Coronary artery (tissue), 2 donors: ENCODE data around the gene OR4L1.
"Not testable (repeated sequence)": the region's sequence is repeated elsewhere in the genome, so short reads cannot be mapped to it uniquely, and the experiment has no call there.

ENCODE experiments used
- DNase-seq: peaks from one replicate; pipeline ENCODE4 v3.0.0-alpha.2; 2017; ENCODE audit warnings: low spot score
- H3K27ac ChIP-seq, 2 donors: fragments of 200-600 bp; sonication (generic); one replicate each; pipeline ENCODE4 v1.5.1; 2016 to 2019
- H3K4me3 ChIP-seq: fragments of 200-600 bp; sonication (generic); 2 replicates; pipeline ENCODE4 v1.5.1; 2016; ENCODE audit warnings: mild to moderate bottlenecking, moderate library complexity
- TF ChIP-seq, protein P1 (sequence below): fragments of 200-600 bp; sonication (generic); IDR thresholded peaks from one replicate; pipeline ENCODE4 v1.5.1; 2019; ENCODE audit warnings: antibody characterized with exemption

Gene OR4L1

DNA sequence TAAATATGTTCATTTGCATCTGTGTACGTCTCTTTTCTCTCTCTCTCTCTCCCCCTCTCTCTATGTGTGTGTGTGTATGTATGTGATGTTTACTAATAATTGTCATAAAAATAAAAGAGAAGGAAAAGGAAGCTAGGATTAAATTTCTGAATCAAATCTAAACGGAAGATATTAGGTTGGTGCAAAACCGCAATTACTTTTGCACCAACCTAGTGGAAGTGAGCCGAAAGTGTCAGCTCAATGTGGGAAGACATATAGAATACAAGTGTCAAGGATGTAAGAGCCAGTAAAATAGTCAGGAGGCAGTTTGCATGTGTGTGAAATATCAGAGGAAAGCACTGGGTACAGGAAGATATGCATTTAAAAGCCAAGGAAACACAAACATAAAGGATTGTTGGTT is 32.2 kb downstream of the OR4L1 start:
- H3K27ac ChIP-seq, result no peak overlapping the region
- H3K4me3 ChIP-seq, result no peak overlapping the region
- TF ChIP-seq, protein P1, sequence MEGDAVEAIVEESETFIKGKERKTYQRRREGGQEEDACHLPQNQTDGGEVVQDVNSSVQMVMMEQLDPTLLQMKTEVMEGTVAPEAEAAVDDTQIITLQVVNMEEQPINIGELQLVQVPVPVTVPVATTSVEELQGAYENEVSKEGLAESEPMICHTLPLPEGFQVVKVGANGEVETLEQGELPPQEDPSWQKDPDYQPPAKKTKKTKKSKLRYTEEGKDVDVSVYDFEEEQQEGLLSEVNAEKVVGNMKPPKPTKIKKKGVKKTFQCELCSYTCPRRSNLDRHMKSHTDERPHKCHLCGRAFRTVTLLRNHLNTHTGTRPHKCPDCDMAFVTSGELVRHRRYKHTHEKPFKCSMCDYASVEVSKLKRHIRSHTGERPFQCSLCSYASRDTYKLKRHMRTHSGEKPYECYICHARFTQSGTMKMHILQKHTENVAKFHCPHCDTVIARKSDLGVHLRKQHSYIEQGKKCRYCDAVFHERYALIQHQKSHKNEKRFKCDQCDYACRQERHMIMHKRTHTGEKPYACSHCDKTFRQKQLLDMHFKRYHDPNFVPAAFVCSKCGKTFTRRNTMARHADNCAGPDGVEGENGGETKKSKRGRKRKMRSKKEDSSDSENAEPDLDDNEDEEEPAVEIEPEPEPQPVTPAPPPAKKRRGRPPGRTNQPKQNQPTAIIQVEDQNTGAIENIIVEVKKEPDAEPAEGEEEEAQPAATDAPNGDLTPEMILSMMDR, result no peak
- no peak for DNase-seq

DNA sequence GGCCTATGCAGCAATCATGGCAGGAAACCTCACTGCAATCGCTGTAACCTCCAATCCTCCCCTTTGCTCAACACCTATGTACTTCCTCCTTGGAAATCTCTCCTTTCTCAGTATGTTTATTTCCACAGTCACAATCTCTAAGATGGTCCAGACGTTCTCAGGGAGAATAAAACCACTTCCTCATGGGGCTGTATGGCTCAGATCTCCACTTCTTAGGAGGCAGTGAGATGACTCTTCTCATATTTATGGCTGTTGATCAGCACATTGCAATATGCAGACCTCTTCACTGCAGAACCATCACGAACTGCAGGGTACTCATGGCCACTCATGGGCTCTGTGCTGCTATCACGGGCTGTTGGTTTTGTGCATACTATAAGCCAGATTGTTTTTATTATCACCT is 33.6 kb downstream of the OR4L1 start:
- no peak for DNase-seq
- Histone ChIP-seq H3K4me3 (no peak overlapping the region), H3K27ac (no peak overlapping the region)
- TF ChIP-seq, protein P1, result no peak

DNA sequence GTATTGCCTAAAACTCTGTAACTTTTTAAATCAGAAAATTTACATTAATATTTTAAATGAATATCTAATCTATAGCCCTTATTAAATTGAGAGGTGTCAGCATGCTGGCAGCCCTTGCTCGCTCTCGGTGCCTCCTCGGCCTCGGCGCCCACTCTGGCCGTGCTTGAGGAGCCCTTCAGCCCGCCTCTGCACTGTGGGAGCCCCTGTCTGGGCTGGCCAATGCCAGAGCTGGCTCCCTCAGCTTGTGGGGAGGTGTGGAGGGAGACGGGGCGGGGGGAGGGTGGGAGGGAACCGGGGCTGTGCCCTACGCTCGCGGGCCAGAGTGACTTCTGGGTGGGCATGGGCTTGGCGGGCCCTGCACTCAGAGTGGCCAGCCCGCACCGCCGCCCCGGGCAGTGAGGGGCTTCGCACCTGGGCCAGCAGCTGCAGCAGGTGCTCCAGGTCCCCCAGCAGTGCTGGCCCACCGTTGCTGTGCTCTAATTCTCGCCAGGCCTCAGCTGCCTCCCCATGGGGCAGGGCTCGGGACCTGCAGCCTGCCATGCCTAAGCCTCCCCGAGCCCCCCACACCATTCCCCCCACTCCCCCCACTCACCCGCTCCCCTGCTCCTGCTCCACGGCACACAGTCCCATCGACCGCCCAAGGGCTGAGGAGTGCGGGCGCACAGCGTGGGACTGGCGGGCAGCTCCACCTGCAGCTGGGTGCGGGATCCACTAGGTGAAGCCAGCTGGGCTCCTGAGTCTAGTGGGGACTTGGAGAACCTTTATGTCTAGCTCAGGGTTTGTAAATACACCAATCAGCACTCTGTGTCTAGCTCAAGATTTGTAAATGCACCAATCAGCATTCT is 39.3 kb downstream of the OR4L1 start:
- not testable (repeated sequence) for H3K27ac ChIP-seq, H3K4me3 ChIP-seq, DNase-seq

DNA sequence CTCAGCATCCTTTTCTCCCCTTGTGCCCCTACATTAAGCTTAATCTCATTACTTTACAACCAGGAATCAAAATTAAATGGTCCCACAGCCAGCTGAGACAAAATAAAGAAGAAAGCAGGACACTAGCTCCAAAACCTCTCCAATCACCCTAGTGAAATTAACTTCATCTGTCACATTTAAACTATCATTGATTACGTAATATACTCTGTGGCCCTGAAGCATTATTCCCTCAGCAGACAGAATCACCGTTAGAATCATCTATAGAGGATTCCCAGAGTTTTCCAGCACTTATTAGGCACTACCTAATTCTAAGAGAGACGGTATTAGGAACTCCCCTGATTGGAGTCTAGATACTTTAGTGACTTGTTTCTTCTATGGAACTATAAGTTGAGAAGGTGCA is 50.6 kb downstream of the OR4L1 start, which contains the start of gene OR4K17:
TSS of gene OR4K17 (plus strand) at position 302 of the 400 bp plus-strand sequence. CDS start 6,761 bp downstream, outside the sequence.
- DNase-seq, result no peak
- TF ChIP-seq, protein P1, result no peak
- no peak within 1 kb of the TSS for H3K4me3 ChIP-seq
- H3K27ac ChIP-seq, result no peak within 1 kb of the TSS
